H9 (cell line): ENCODE results near the gene ITPR3. TPM values are rescaled to one million over a fixed set of nuclear protein-coding genes. Genes with fewer than 3 reads are reported as not detected.

Experiments used
- DNase-seq: peaks from one replicate; pipeline ENCODE4 v3.0.0-alpha.2; 2017
- H2AFZ ChIP-seq: one replicate; pipeline ENCODE4 v1.6.1; 2013; ENCODE audit warnings: mild to moderate bottlenecking, low read length, control low read depth, moderate library complexity
- H2AK5ac ChIP-seq: 2 replicates; pipeline ENCODE4 v1.6.1; 2013; ENCODE audit warnings: low read length, control low read depth, mixed read lengths; ENCODE audit not compliant: insufficient read length
- H2BK120ac ChIP-seq: one replicate; pipeline ENCODE4 v1.6.1; 2013; ENCODE audit warnings: low read depth, mild to moderate bottlenecking, low read length, control low read depth, inconsistent platforms; ENCODE audit not compliant: poor library complexity, severe bottlenecking
- H2BK12ac ChIP-seq: 2 replicates; pipeline ENCODE4 v1.6.1; 2013; ENCODE audit warnings: low read length, control low read depth, mixed read lengths, low read depth; ENCODE audit not compliant: insufficient read length
- H2BK15ac ChIP-seq: 2 replicates; pipeline ENCODE4 v1.6.1; 2013; ENCODE audit warnings: low read depth, low read length, control low read depth
- H2BK20ac ChIP-seq: one replicate; pipeline ENCODE4 v1.6.1; 2013; ENCODE audit warnings: low read depth, mild to moderate bottlenecking, low read length, control low read depth, inconsistent platforms; ENCODE audit not compliant: poor library complexity, severe bottlenecking
- H2BK5ac ChIP-seq: 2 replicates; pipeline ENCODE4 v1.6.1; 2013; ENCODE audit warnings: low read length, control low read depth, mixed read lengths; ENCODE audit not compliant: insufficient read length
- H3K14ac ChIP-seq: 2 replicates; pipeline ENCODE4 v1.6.1; 2013; ENCODE audit warnings: low read length, control low read depth; ENCODE audit not compliant: insufficient read depth
- H3K18ac ChIP-seq: 2 replicates; pipeline ENCODE4 v1.6.1; 2013; ENCODE audit warnings: low read depth, mild to moderate bottlenecking, mixed read lengths, low read length, control low read depth; ENCODE audit not compliant: insufficient read length
- H3K23ac ChIP-seq: 2 replicates; pipeline ENCODE4 v1.6.1; 2013; ENCODE audit warnings: low read length, control low read depth, mixed read lengths, low read depth; ENCODE audit not compliant: insufficient read length
- H3K23me2 ChIP-seq: 2 replicates; pipeline ENCODE4 v1.6.1; 2013; ENCODE audit warnings: low read depth, mild to moderate bottlenecking, mixed read lengths, low read length, control low read depth; ENCODE audit not compliant: insufficient read length, poor library complexity, severe bottlenecking
- H3K27ac ChIP-seq: 2 replicates; pipeline ENCODE4 v1.5.1; 2013; ENCODE audit warnings: low read length, control low read depth, mixed read lengths, low read depth; ENCODE audit not compliant: insufficient read length
- H3K27me3 ChIP-seq: 2 replicates; pipeline ENCODE4 v1.6.1; 2013; ENCODE audit warnings: low read length, control low read depth, inconsistent platforms; ENCODE audit not compliant: insufficient read depth
- H3K4ac ChIP-seq: 2 replicates; pipeline ENCODE4 v1.6.1; 2013; ENCODE audit warnings: low read depth, mild to moderate bottlenecking, control low read depth, inconsistent platforms, low read length, moderate library complexity
- H3K4me1 ChIP-seq: 2 replicates; pipeline ENCODE4 v1.6.1; 2013; ENCODE audit warnings: low read length, control low read depth, inconsistent platforms; ENCODE audit not compliant: insufficient read depth
- H3K4me2 ChIP-seq: 2 replicates; pipeline ENCODE4 v1.6.1; 2013; ENCODE audit warnings: low read length, control low read depth, mixed read lengths; ENCODE audit not compliant: insufficient read length, insufficient read depth
- H3K56ac ChIP-seq: 2 replicates; pipeline ENCODE4 v1.6.1; 2013; ENCODE audit warnings: low read depth, mild to moderate bottlenecking, mixed read lengths, low read length, control low read depth; ENCODE audit not compliant: insufficient read length
- H3K79me1 ChIP-seq: 2 replicates; pipeline ENCODE4 v1.6.1; 2013; ENCODE audit warnings: low read depth, mild to moderate bottlenecking, moderate library complexity, low read length, control low read depth, inconsistent platforms; ENCODE audit not compliant: insufficient read depth, poor library complexity, severe bottlenecking
- H3K79me2 ChIP-seq: 2 replicates; pipeline ENCODE4 v1.6.1; 2013; ENCODE audit warnings: low read length, control low read depth, inconsistent platforms; ENCODE audit not compliant: insufficient read depth
- H3K9ac ChIP-seq: 2 replicates; pipeline ENCODE4 v1.6.1; 2013; ENCODE audit warnings: low read length, control low read depth, mixed read lengths; ENCODE audit not compliant: insufficient read length; ENCODE audit errors: extremely low read depth
- H3K9me3 ChIP-seq: one replicate; pipeline ENCODE4 v1.6.1; 2013; ENCODE audit warnings: low read depth, low read length, inconsistent platforms; ENCODE audit not compliant: control insufficient read depth
- H3T11ph ChIP-seq: one replicate; pipeline ENCODE4 v1.6.1; 2013; ENCODE audit warnings: mild to moderate bottlenecking, low read length, control low read depth, inconsistent platforms
- H4K20me1 ChIP-seq: one replicate; pipeline ENCODE4 v1.6.1; 2013; ENCODE audit not compliant: control insufficient read depth, insufficient read length, insufficient read depth
- H4K5ac ChIP-seq: 2 replicates; pipeline ENCODE4 v1.6.1; 2013; ENCODE audit warnings: low read depth, mild to moderate bottlenecking, mixed read lengths, low read length, control low read depth; ENCODE audit not compliant: insufficient read length
- H4K8ac ChIP-seq: replicated peaks from 2 replicates; pipeline ENCODE4 v1.6.1; 2013; ENCODE audit warnings: low read length, control low read depth, mixed read lengths, low read depth; ENCODE audit not compliant: insufficient read length
- H4K91ac ChIP-seq: 2 replicates; pipeline ENCODE4 v1.6.1; 2013; ENCODE audit warnings: low read depth, mild to moderate bottlenecking, moderate library complexity, mixed read lengths, low read length, control low read depth; ENCODE audit not compliant: insufficient read length
- H3K27ac Mint-ChIP-seq, 3 experiments: 2 replicates in 2 of 3; 3 replicates in 1 of 3; pipeline ENCODE4 v1.8.0; 2020 to 2021; ENCODE audit warnings: mixed read lengths in 3 of 3, mild to moderate bottlenecking in 1 of 3, moderate library complexity in 1 of 3
- H3K27me3 Mint-ChIP-seq: 2 replicates; pipeline ENCODE4 v1.8.0; 2021; ENCODE audit warnings: low read depth, mild to moderate bottlenecking, moderate library complexity, mixed read lengths
- H3K36me3 Mint-ChIP-seq, 3 experiments: 2 replicates in 2 of 3; 3 replicates in 1 of 3; pipeline ENCODE4 v1.8.0; 2020 to 2021; ENCODE audit warnings: low read depth in 3 of 3, mixed read lengths in 3 of 3; ENCODE audit not compliant: insufficient read depth in 1 of 3
- H3K4me1 Mint-ChIP-seq, 2 experiments: 2 replicates each; pipeline ENCODE4 v1.8.0; 2020; ENCODE audit warnings: mixed read lengths in 2 of 2
- H3K4me3 Mint-ChIP-seq, 2 experiments: 2 replicates in 1 of 2; 3 replicates in 1 of 2; pipeline ENCODE4 v1.8.0; 2020 to 2021; ENCODE audit warnings: mild to moderate bottlenecking in 2 of 2, mixed read lengths in 2 of 2, moderate library complexity in 1 of 2
- H3K9me3 Mint-ChIP-seq, 2 experiments: 2 replicates in 1 of 2; 3 replicates in 1 of 2; pipeline ENCODE4 v1.8.0; 2020; ENCODE audit warnings: mild to moderate bottlenecking in 2 of 2, mixed read lengths in 2 of 2, moderate library complexity in 1 of 2
- WGBS: extraction: QIAGEN DNeasy Blood & Tissue Kit; methylation state at CpG from one replicate; pipeline ENCODE4 v1.1.7; 2013; ENCODE audit warnings: missing lambda C conversion rate, low lambda C conversion rate, mixed read lengths; ENCODE audit not compliant: insufficient read length; ENCODE audit errors: extremely low coverage; 5-methylcytosine and 5-hydroxymethylcytosine counted together
- total RNA-seq: library from RNA; stranded (reverse); gene quantifications from 2 replicates; pipeline ENCODE4 v1.2.1, GENCODE V29; 2021
- TF ChIP-seq, protein P1 (sequence below): fragments of 200-600 bp; sonication (generic); conservative IDR thresholded peaks from 3 replicates; pipeline ENCODE4 v1.8.0; 2021; ENCODE audit warnings: antibody characterized with exemption, mild to moderate bottlenecking

The ITPR3 gene
- total RNA-seq, 1 experiment from 2014 or later, result 40.3 TPM

DNA sequence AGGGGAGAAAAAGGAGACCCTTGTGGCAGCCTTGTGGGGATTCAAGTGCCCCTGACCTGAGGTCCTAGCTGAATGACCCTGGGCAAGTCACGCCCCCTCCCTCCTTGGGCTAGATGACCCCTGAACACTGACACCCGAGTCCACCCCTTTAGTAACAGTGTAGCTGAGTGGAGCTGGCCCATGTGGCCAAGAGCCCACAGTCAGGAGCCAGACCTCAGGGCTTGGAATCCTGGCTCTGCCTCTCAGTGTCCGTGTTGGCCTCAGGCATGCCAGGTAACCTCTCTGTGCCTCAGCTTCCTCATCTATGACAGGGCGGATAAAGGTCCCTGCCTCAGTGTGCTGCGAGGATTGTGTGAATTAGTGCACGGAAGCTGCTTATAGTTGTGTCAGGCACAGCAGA is 111.3 kb downstream of the ITPR3 start:
- Histone ChIP-seq H3T11ph (no peak overlapping the region), H3K56ac (no peak overlapping the region), H3K18ac (no peak overlapping the region), H3K23me2 (no peaks in the 10 kb centered on the region), H2AK5ac (no peak overlapping the region), H2BK120ac (no peak overlapping the region), H3K27me3 (no peaks in the 10 kb centered on the region), H4K5ac (no peak overlapping the region), H3K79me2 (no peaks in the 10 kb centered on the region), H3K4me1 (no peaks in the 10 kb centered on the region), H3K79me1 (no peaks in the 10 kb centered on the region), H2BK5ac (no peak overlapping the region), H3K9me3 (no peaks in the 10 kb centered on the region), H4K8ac (no peak overlapping the region), H2BK20ac (no peak overlapping the region), H3K27ac (no peak overlapping the region), H3K9ac (no peak overlapping the region), H3K4ac (no peak overlapping the region), H2BK15ac (no peak overlapping the region), H4K91ac (no peak overlapping the region), H3K4me2 (no peak overlapping the region), H3K23ac (no peak overlapping the region), H4K20me1 (no peaks in the 10 kb centered on the region), H2BK12ac (no peak overlapping the region), H3K14ac (peak overlapping the region; percentile 9; the same call in 1 of the 2 replicates), H2AFZ (no peak overlapping the region)
- peaks cover 16 to 19% of the 10 kb centered on the region in 2 experiments for H3K4me1 Mint-ChIP-seq
- H3K9me3 Mint-ChIP-seq, result no peaks in the 10 kb centered on the region
- peaks cover 14% of the 10 kb centered on the region for H3K27me3 Mint-ChIP-seq
- DNase-seq, result no peak
- whole genome bisulfite sequencing, result no CpG with 5 or more reads among the region's 6 CpGs
- H3K4me3 Mint-ChIP-seq, result no peak overlapping the region
- no peaks in the 10 kb centered on the region for H3K36me3 Mint-ChIP-seq
- H3K27ac Mint-ChIP-seq, result no peak overlapping the region
- TF ChIP-seq, protein P1, sequence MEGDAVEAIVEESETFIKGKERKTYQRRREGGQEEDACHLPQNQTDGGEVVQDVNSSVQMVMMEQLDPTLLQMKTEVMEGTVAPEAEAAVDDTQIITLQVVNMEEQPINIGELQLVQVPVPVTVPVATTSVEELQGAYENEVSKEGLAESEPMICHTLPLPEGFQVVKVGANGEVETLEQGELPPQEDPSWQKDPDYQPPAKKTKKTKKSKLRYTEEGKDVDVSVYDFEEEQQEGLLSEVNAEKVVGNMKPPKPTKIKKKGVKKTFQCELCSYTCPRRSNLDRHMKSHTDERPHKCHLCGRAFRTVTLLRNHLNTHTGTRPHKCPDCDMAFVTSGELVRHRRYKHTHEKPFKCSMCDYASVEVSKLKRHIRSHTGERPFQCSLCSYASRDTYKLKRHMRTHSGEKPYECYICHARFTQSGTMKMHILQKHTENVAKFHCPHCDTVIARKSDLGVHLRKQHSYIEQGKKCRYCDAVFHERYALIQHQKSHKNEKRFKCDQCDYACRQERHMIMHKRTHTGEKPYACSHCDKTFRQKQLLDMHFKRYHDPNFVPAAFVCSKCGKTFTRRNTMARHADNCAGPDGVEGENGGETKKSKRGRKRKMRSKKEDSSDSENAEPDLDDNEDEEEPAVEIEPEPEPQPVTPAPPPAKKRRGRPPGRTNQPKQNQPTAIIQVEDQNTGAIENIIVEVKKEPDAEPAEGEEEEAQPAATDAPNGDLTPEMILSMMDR, result no peak
